ENCODE measurements around the gene RAB40C.

The RAB40C gene

GRCh38 chr16:634051-634670 is 44.3 kb downstream of the RAB40C start:
- DNase-seq: no peak

- DNase-seq: no peak
Measured at GRCh38 chr16:634996-635395, 45.1 kb downstream of the RAB40C start.

GRCh38 chr16:635573-636205 is 45.8 kb downstream of the RAB40C start:
- DNase-seq: no peak

- DNase-seq: peak; percentile 100
Measured at GRCh38 chr16:636206-637080, 46.6 kb downstream of the RAB40C start, which contains the start of gene METTL26. Gene METTL26, minus strand, starts transcription at chr16:636305. Its CDS starts 15 bp downstream, at chr16:636290.

GRCh38 chr16:637081-638018 is 47.5 kb downstream of the RAB40C start:
- DNase-seq: peak; percentile 94

- no peak for DNase-seq
Measured at GRCh38 chr16:638034-638543, 48.2 kb downstream of the RAB40C start.

GRCh38 chr16:638836-639235 is 49.0 kb downstream of the RAB40C start:
- no peak for DNase-seq

- no peak for DNase-seq
Measured at GRCh38 chr16:640614-641013, 50.7 kb downstream of the RAB40C start.

GRCh38 chr16:641326-642188 is 51.7 kb downstream of the RAB40C start, which contains the start of gene MCRIP2:
Gene MCRIP2, plus strand, starts transcription at chr16:641828. Its CDS starts 164 bp downstream, at chr16:641992.
- peak; percentile 88 for DNase-seq

- DNase-seq: peak; percentile 71
Measured at GRCh38 chr16:642189-643049, 52.6 kb downstream of the RAB40C start.

- no peak for DNase-seq
Measured at GRCh38 chr16:643050-643368, 53.1 kb downstream of the RAB40C start.

GRCh38 chr16:644556-644955 is 54.7 kb downstream of the RAB40C start:
- no peak for DNase-seq

GRCh38 chr16:645852-646678 is 56.2 kb downstream of the RAB40C start:
- no peak for DNase-seq

GRCh38 chr16:646679-647172 is 56.9 kb downstream of the RAB40C start:
- peak; percentile 53 for DNase-seq

GRCh38 chr16:647173-647902 is 57.5 kb downstream of the RAB40C start:
- no peak for DNase-seq

- peak; percentile 82 for DNase-seq
Measured at GRCh38 chr16:648071-648780, 58.4 kb downstream of the RAB40C start.

- DNase-seq: peak; percentile 96
Measured at GRCh38 chr16:648781-649589, 59.1 kb downstream of the RAB40C start, which contains the start of gene WDR90. Gene WDR90, plus strand, starts transcription at chr16:649365. Its CDS starts 52 bp downstream, at chr16:649417.

Data from activated CD8-positive, alpha-beta memory T cell treated with anti-CD3 and anti-CD28 coated beads, Interleukin-2, amount 50 U/mL, for 48 hours (primary cell).